MM.1S (cell line): ENCODE results near the gene ALAS1.

Experiments
- DNase-seq: peaks from one replicate; pipeline ENCODE4 v3.0.0-alpha.2; 2015
- H2AFZ ChIP-seq: fragments of 300-600 bp; sonication (generic); 2 replicates; pipeline ENCODE4 v1.6.0; 2016; ENCODE audit warnings: antibody characterized with exemption, low read length
- H3F3A ChIP-seq: fragments of 300-600 bp; sonication (generic); 2 replicates; pipeline ENCODE4 v1.6.1; 2016; ENCODE audit warnings: mild to moderate bottlenecking, antibody characterized with exemption, low read length, moderate library complexity, mixed read lengths; ENCODE audit not compliant: insufficient read depth
- H3K27ac ChIP-seq: fragments of 300-600 bp; sonication (generic); 2 replicates; pipeline ENCODE4 v1.5.1; 2016; ENCODE audit warnings: mild to moderate bottlenecking, low read length
- H3K27me3 ChIP-seq: fragments of 300-600 bp; sonication (generic); replicated peaks from 2 replicates; pipeline ENCODE4 v1.6.0; 2016; ENCODE audit warnings: low read length; ENCODE audit not compliant: insufficient read depth
- H3K36me3 ChIP-seq: fragments of 300-600 bp; sonication (generic); replicated peaks from 2 replicates; pipeline ENCODE4 v1.6.1; 2016; ENCODE audit warnings: mild to moderate bottlenecking, low read length, mixed read lengths; ENCODE audit not compliant: insufficient read depth
- H3K4me1 ChIP-seq: fragments of 300-600 bp; sonication (generic); 2 replicates; pipeline ENCODE4 v1.6.1; 2016; ENCODE audit warnings: low read length, mixed read lengths
- H3K4me2 ChIP-seq: fragments of 300-600 bp; sonication (generic); 2 replicates; pipeline ENCODE4 v1.6.0; 2016; ENCODE audit warnings: low read depth, low read length
- H3K4me3 ChIP-seq: fragments of 300-600 bp; sonication (generic); 2 replicates; pipeline ENCODE4 v1.5.1; 2016; ENCODE audit warnings: low read length, mixed read lengths
- H3K79me2 ChIP-seq: fragments of 300-600 bp; sonication (generic); 2 replicates; pipeline ENCODE4 v1.6.1; 2016; ENCODE audit warnings: mixed run types, low read length, mixed read lengths
- H3K9ac ChIP-seq: fragments of 300-600 bp; sonication (generic); 2 replicates; pipeline ENCODE4 v1.6.1; 2016; ENCODE audit warnings: low read length, mixed read lengths
- H3K9me2 ChIP-seq: fragments of 300-600 bp; sonication (generic); replicated peaks from 2 replicates; pipeline ENCODE4 v1.6.1; 2016; ENCODE audit warnings: mild to moderate bottlenecking, low read length, mixed read lengths; ENCODE audit not compliant: insufficient read depth
- H3K9me3 ChIP-seq: fragments of 300-600 bp; sonication (generic); replicated peaks from 2 replicates; pipeline ENCODE4 v1.6.1; 2016; ENCODE audit warnings: mild to moderate bottlenecking, low read length, mixed read lengths; ENCODE audit not compliant: insufficient read depth
- H4K20me1 ChIP-seq: fragments of 300-600 bp; sonication (generic); 2 replicates; pipeline ENCODE4 v1.6.1; 2016; ENCODE audit warnings: mild to moderate bottlenecking, low read length, moderate library complexity, mixed read lengths; ENCODE audit not compliant: insufficient read depth
- EZH2 ChIP-seq: fragments of 300-600 bp; sonication (generic); optimal IDR thresholded peaks from 2 replicates; pipeline ENCODE3; 2017; ENCODE audit warnings: low read depth, mild to moderate bottlenecking, antibody characterized with exemption, low read length, mixed read lengths
- EZH2phosphoT487 ChIP-seq: fragments of 300-600 bp; sonication (generic); IDR thresholded peaks from 2 replicates; pipeline ENCODE4 v1.6.1; 2018; ENCODE audit warnings: antibody characterized with exemption, low read length
- TF ChIP-seq, protein P1 (sequence below): fragments of 300-600 bp; sonication (generic); IDR thresholded peaks from 2 replicates; pipeline ENCODE4 v1.5.1; 2016; ENCODE audit warnings: antibody characterized with exemption, low read length, mixed read lengths

Gene ALAS1

GRCh38 chr3:52172262-52172757, 25.6 kb upstream of the ALAS1 start:
- Histone ChIP-seq H3K9me2 (no peaks in the 10 kb centered on the region), H3F3A (no peaks in the 10 kb centered on the region), H3K27ac (no peak overlapping the region), H3K4me3 (no peak overlapping the region), H3K27me3 (no peaks in the 10 kb centered on the region), H3K79me2 (no peaks in the 10 kb centered on the region), H4K20me1 (no peaks in the 10 kb centered on the region), H3K4me2 (no peak overlapping the region), H3K9me3 (no peaks in the 10 kb centered on the region), H3K9ac (no peak overlapping the region), H3K36me3 (no peaks in the 10 kb centered on the region), H3K4me1 (no peaks in the 10 kb centered on the region), H2AFZ (no peak overlapping the region)
- TF ChIP-seq EZH2 = no peak
- TF ChIP-seq, protein P1, sequence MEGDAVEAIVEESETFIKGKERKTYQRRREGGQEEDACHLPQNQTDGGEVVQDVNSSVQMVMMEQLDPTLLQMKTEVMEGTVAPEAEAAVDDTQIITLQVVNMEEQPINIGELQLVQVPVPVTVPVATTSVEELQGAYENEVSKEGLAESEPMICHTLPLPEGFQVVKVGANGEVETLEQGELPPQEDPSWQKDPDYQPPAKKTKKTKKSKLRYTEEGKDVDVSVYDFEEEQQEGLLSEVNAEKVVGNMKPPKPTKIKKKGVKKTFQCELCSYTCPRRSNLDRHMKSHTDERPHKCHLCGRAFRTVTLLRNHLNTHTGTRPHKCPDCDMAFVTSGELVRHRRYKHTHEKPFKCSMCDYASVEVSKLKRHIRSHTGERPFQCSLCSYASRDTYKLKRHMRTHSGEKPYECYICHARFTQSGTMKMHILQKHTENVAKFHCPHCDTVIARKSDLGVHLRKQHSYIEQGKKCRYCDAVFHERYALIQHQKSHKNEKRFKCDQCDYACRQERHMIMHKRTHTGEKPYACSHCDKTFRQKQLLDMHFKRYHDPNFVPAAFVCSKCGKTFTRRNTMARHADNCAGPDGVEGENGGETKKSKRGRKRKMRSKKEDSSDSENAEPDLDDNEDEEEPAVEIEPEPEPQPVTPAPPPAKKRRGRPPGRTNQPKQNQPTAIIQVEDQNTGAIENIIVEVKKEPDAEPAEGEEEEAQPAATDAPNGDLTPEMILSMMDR = no peak
- no peak for TF ChIP-seq EZH2phosphoT487
- no peak for DNase-seq

DNA sequence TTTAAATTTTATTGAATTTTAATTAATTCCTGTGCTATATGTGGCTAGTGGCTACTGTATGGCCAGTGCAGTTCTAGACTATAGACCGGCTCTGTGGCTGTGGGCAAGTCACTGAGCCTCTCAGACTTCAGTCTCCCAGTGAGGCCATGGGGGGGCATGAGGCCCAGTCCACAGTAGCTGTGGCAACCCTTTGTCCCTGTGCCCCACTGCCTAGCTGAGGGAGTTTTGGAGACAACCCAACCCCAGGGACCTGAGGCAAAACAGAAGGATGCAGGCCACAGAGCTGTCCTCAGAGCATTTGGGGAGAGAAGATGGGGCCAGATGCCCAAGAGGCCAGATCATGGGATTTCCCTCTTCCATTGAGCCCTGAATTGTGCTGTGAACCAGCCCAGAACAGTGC, 24.9 kb upstream of the ALAS1 start:
- H3K27ac ChIP-seq = no peak overlapping the region
- H3K9ac ChIP-seq = no peak overlapping the region
- no peak for DNase-seq
- H3F3A ChIP-seq = no peaks in the 10 kb centered on the region
- no peaks in the 10 kb centered on the region for H3K4me1 ChIP-seq
- TF ChIP-seq, protein P1 = no peak
- TF ChIP-seq EZH2 (no peak), EZH2phosphoT487 (no peak)
- H2AFZ ChIP-seq = no peak overlapping the region
- H3K27me3 ChIP-seq = no peaks in the 10 kb centered on the region
- H3K9me2 ChIP-seq = no peaks in the 10 kb centered on the region
- H3K36me3 ChIP-seq = no peaks in the 10 kb centered on the region
- no peak overlapping the region for H3K4me3 ChIP-seq
- no peaks in the 10 kb centered on the region for H4K20me1 ChIP-seq
- H3K9me3 ChIP-seq = no peaks in the 10 kb centered on the region
- no peaks in the 10 kb centered on the region for H3K79me2 ChIP-seq
- H3K4me2 ChIP-seq = no peak overlapping the region

GRCh38 chr3:52174896-52175295, 23.1 kb upstream of the ALAS1 start:
- Histone ChIP-seq H3K27me3 (no peaks in the 10 kb centered on the region), H3K79me2 (no peaks in the 10 kb centered on the region), H3K27ac (no peak overlapping the region), H2AFZ (no peak overlapping the region), H3K9me2 (no peaks in the 10 kb centered on the region), H3K36me3 (no peaks in the 10 kb centered on the region), H3K9me3 (no peaks in the 10 kb centered on the region), H4K20me1 (no peaks in the 10 kb centered on the region), H3K4me2 (no peak overlapping the region), H3F3A (no peaks in the 10 kb centered on the region), H3K9ac (no peak overlapping the region), H3K4me3 (no peak overlapping the region), H3K4me1 (no peaks in the 10 kb centered on the region)
- TF ChIP-seq EZH2 (no peak), EZH2phosphoT487 (no peak)
- TF ChIP-seq, protein P1 = no peak
- no peak for DNase-seq
